GM23338 (cell line): Measurements from ENCODE around the gene SLC25A13. TPM values are rescaled to one million over a fixed set of nuclear protein-coding genes. Genes with fewer than 3 reads are reported as not detected.

Experiments used
- ATAC-seq: fragments of 200-7000 bp; cut with Tn5 transposase; 3 replicates; pipeline ENCODE4 v1.9.1; 2020
- DNase-seq: peaks from one replicate; pipeline ENCODE4 v3.0.0-alpha.2; 2015; ENCODE audit warnings: low spot score
- H2AFZ ChIP-seq: fragments of 200-600 bp; sonication (generic); 2 replicates; pipeline ENCODE4 v1.8.0; 2016; ENCODE audit warnings: antibody characterized with exemption, mild to moderate bottlenecking, moderate library complexity
- H3F3A ChIP-seq: fragments of 200-600 bp; sonication (generic); replicated peaks from 2 replicates; pipeline ENCODE4 v1.8.0; 2017; ENCODE audit warnings: antibody characterized with exemption, mixed run types, low read depth
- H3K27ac ChIP-seq: fragments of 200-600 bp; sonication (generic); 2 replicates; pipeline ENCODE4 v1.6.1; 2016; ENCODE audit warnings: low read depth
- H3K27me3 ChIP-seq: fragments of 200-600 bp; sonication (generic); 2 replicates; pipeline ENCODE4 v1.8.0; 2016; ENCODE audit warnings: mild to moderate bottlenecking, mixed run types, moderate library complexity; ENCODE audit not compliant: insufficient read depth
- H3K36me3 ChIP-seq: fragments of 200-600 bp; sonication (generic); 2 replicates; pipeline ENCODE4 v1.8.0; 2016; ENCODE audit warnings: mild to moderate bottlenecking; ENCODE audit not compliant: insufficient read depth
- H3K4me1 ChIP-seq: fragments of 200-600 bp; sonication (generic); 2 replicates; pipeline ENCODE4 v1.8.0; 2016; ENCODE audit warnings: mild to moderate bottlenecking, moderate library complexity; ENCODE audit not compliant: insufficient read depth
- H3K4me2 ChIP-seq: fragments of 200-600 bp; sonication (generic); 2 replicates; pipeline ENCODE4 v1.7.1; 2017; ENCODE audit warnings: mixed run types
- H3K4me3 ChIP-seq: fragments of 200-600 bp; sonication (generic); 2 replicates; pipeline ENCODE4 v1.6.1; 2016; ENCODE audit warnings: mixed run types
- H3K79me2 ChIP-seq: fragments of 200-600 bp; sonication (generic); replicated peaks from 2 replicates; pipeline ENCODE4 v1.8.0; 2017; ENCODE audit warnings: mild to moderate bottlenecking; ENCODE audit not compliant: insufficient read depth
- H3K9me2 ChIP-seq: fragments of 200-600 bp; sonication (generic); 2 replicates; pipeline ENCODE4 v1.8.0; 2017; ENCODE audit not compliant: insufficient read depth
- H4K20me1 ChIP-seq: fragments of 200-600 bp; sonication (generic); replicated peaks from 2 replicates; pipeline ENCODE4 v1.8.0; 2017; ENCODE audit warnings: mild to moderate bottlenecking; ENCODE audit not compliant: insufficient read depth
- H3K27ac Mint-ChIP-seq: 2 replicates; pipeline ENCODE4 v1.8.0; 2020; ENCODE audit warnings: inconsistent platforms, mild to moderate bottlenecking, moderate library complexity, mixed read lengths
- H3K27me3 Mint-ChIP-seq: 3 replicates; pipeline ENCODE4 v1.8.0; 2022; ENCODE audit warnings: low read depth, mild to moderate bottlenecking, moderate library complexity, mixed read lengths, inconsistent platforms; ENCODE audit not compliant: insufficient read depth, poor library complexity
- H3K36me3 Mint-ChIP-seq: 3 replicates; pipeline ENCODE4 v1.8.0; 2021; ENCODE audit warnings: low read depth, mild to moderate bottlenecking, inconsistent platforms, moderate library complexity, mixed read lengths
- H3K4me1 Mint-ChIP-seq: 3 replicates; pipeline ENCODE4 v1.8.0; 2020; ENCODE audit warnings: mild to moderate bottlenecking, inconsistent platforms, mixed read lengths
- H3K4me3 Mint-ChIP-seq: 3 replicates; pipeline ENCODE4 v1.8.0; 2021; ENCODE audit warnings: moderate library complexity, mild to moderate bottlenecking, inconsistent platforms, mixed read lengths
- H3K9me3 Mint-ChIP-seq: 3 replicates; pipeline ENCODE4 v1.8.0; 2020; ENCODE audit warnings: moderate library complexity, mild to moderate bottlenecking, inconsistent platforms, mixed read lengths
- CREB1 ChIP-seq: fragments of 250-450 bp; sonication (Bioruptor Pico); IDR thresholded peaks from 2 replicates; pipeline ENCODE4 v1.5.0; 2020; ENCODE audit warnings: low read depth, mild to moderate bottlenecking, moderate library complexity
- CTCF ChIP-seq, 2 experiments: fragments of 200-600 bp in 1 of 2; sonication (generic) in 1 of 2; conservative IDR thresholded peaks; 2 replicates each; pipeline versions ENCODE4 v1.5.1 to v1.6.1; 2016 to 2017; ENCODE audit warnings: antibody characterized with exemption in 2 of 2, low read depth in 2 of 2, mild to moderate bottlenecking in 2 of 2, moderate library complexity in 1 of 2
- EZH2 ChIP-seq: fragments of 200-600 bp; sonication (generic); IDR thresholded peaks from one replicate; pipeline ENCODE4 v1.8.0; 2017; ENCODE audit warnings: antibody characterized with exemption, mild to moderate bottlenecking, low read depth; ENCODE audit not compliant: unreplicated experiment
- EZH2phosphoT487 ChIP-seq: fragments of 200-600 bp; sonication (generic); IDR thresholded peaks from one replicate; pipeline ENCODE4 v1.8.1; 2018; ENCODE audit warnings: antibody characterized with exemption; ENCODE audit not compliant: unreplicated experiment
- JUNB ChIP-seq: IDR thresholded peaks from one replicate; pipeline ENCODE4 v1.6.1; 2016; ENCODE audit warnings: antibody characterized with exemption; ENCODE audit not compliant: unreplicated experiment
- NANOG ChIP-seq: IDR thresholded peaks from 2 replicates; pipeline ENCODE4 v1.6.1; 2016; ENCODE audit warnings: antibody characterized with exemption, borderline replicate concordance
- POLR2AphosphoS5 ChIP-seq: IDR thresholded peaks from 2 replicates; pipeline ENCODE4 v1.6.1; 2016; ENCODE audit warnings: antibody characterized with exemption, low read depth
- STAT1 ChIP-seq: IDR thresholded peaks from one replicate; pipeline ENCODE4 v1.6.1; 2016; ENCODE audit warnings: antibody characterized with exemption; ENCODE audit not compliant: unreplicated experiment
- ZNF114 ChIP-seq: fragments of 250-450 bp; sonication (Bioruptor Pico); IDR thresholded peaks from 2 replicates; pipeline ENCODE4 v1.5.0; 2020; ENCODE audit warnings: mild to moderate bottlenecking, moderate library complexity
- ZNF331 ChIP-seq: fragments of 250-450 bp; sonication (Bioruptor Pico); IDR thresholded peaks from 2 replicates; pipeline ENCODE4 v1.5.0; 2020; ENCODE audit warnings: low read depth, mild to moderate bottlenecking, moderate library complexity
- ZNF462 ChIP-seq: fragments of 250-450 bp; sonication (Bioruptor Pico); IDR thresholded peaks from 2 replicates; pipeline ENCODE4 v1.5.0; 2020; ENCODE audit warnings: mild to moderate bottlenecking, moderate library complexity
- polyA plus RNA-seq: library from polyadenylated mRNA; unstranded; fragments of >200 nt; fragmentation: Nextera tagmentation; extraction: Ambion mirVana; gene quantifications from 2 replicates; pipeline ENCODE4 v1.2.1, GENCODE V29; 2016
- total RNA-seq: library from RNA; depleted of rRNA; stranded (reverse); fragments of >200 nt; shearing (Covaris generic); gene quantifications from 2 replicates; pipeline ENCODE4 v1.2.3, GENCODE V29; 2014
- TF ChIP-seq, protein P1 (sequence below): IDR thresholded peaks from 2 replicates; pipeline ENCODE4 v1.6.1; 2016; ENCODE audit warnings: antibody characterized with exemption

The SLC25A13 gene
- total and polyA plus RNA-seq, 2 experiments from 2014 or later = 51.1 to 84.6 TPM

DNA sequence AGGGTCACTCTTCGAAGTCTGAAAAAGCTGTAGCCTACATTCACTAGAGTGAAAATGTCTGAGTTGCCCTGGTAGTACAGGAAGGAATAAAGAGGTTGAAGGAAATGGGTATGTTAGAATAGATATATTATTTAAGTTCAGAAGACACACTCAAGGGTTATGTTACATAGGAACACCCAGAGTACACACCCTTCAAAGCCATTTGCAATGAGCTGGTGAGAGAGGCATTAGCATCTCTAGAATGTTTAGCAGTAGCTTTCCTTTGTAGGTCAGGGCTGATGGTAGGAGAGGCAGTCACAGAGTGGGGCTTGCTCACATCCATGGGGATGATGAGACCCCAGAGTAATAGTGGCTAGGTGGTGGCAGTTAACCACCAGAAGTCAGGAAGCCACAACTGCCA lies 221.2 kb downstream of the SLC25A13 start:
- no peaks in the 10 kb centered on the region for H3K36me3 ChIP-seq
- Mint-ChIP-seq H3K4me1 (no peaks in the 10 kb centered on the region; the same call in 2 of the 3 replicates), H3K27me3 (no peaks in the 10 kb centered on the region), H3K4me3 (no peak overlapping the region), H3K27ac (no peak overlapping the region), H3K36me3 (no peaks in the 10 kb centered on the region), H3K9me3 (no peaks in the 10 kb centered on the region)
- H3K79me2 ChIP-seq = no peaks in the 10 kb centered on the region
- DNase-seq (no peak), ATAC-seq (no peak)
- no peaks in the 10 kb centered on the region for H4K20me1 ChIP-seq
- H3K27me3 ChIP-seq = no peaks in the 10 kb centered on the region
- no peak overlapping the region for H3K27ac ChIP-seq
- no peaks in the 10 kb centered on the region for H3F3A ChIP-seq
- H3K4me3 ChIP-seq = no peak overlapping the region
- H3K9me2 ChIP-seq = no peaks in the 10 kb centered on the region
- H3K4me2 ChIP-seq = no peak overlapping the region
- H2AFZ ChIP-seq = no peak overlapping the region
- TF ChIP-seq STAT1 (no peak), NANOG (no peak), CREB1 (CRISPR knock-in tag) (no peak), EZH2phosphoT487 (no peak), CTCF (conservative IDR thresholded peaks at IDR 0.05; ENCODE audit: low read depth in 2 of 2) (no peak), ZNF114 (CRISPR knock-in tag) (no peak), EZH2 (no peak), POLR2AphosphoS5 (no peak), ZNF331 (CRISPR knock-in tag) (no peak), ZNF462 (CRISPR knock-in tag) (no peak), JUNB (no peak)
- TF ChIP-seq, protein P1, sequence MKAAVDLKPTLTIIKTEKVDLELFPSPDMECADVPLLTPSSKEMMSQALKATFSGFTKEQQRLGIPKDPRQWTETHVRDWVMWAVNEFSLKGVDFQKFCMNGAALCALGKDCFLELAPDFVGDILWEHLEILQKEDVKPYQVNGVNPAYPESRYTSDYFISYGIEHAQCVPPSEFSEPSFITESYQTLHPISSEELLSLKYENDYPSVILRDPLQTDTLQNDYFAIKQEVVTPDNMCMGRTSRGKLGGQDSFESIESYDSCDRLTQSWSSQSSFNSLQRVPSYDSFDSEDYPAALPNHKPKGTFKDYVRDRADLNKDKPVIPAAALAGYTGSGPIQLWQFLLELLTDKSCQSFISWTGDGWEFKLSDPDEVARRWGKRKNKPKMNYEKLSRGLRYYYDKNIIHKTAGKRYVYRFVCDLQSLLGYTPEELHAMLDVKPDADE = no peak
- H3K4me1 ChIP-seq = no peaks in the 10 kb centered on the region
